K562 treated with DMSO at 1 percent for 12 hours (cell line): ENCODE measurements around the gene ZNF487. TPM values are rescaled to one million over a fixed set of nuclear protein-coding genes. Genes with fewer than 3 reads are reported as not detected.

Experiments used
- total RNA-seq: library from RNA; unstranded; fragments of 300-600 nt; gene quantifications from 2 replicates; pipeline ENCODE4 v1.2.3, GENCODE V29; 2022; ENCODE audit not compliant: insufficient read depth

Gene ZNF487
- total RNA-seq: 6.5 and 7.5 TPM in 2 replicates

GRCh38 chr10:43436291-43437140 is at the start of gene ZNF487:
TSS of gene ZNF487 (plus strand) at chr10:43437111. CDS start at chr10:43475814, 38,703 bp downstream.

GRCh38 chr10:43408710-43409384 is 28.1 kb upstream of the ZNF487 start, which contains the start of gene HNRNPF:
TSS of gene HNRNPF (minus strand) at chr10:43409186. CDS start at chr10:43387884, 21,302 bp downstream.

Other genes with a start within 250 kb of the ZNF487 start
- gene RASGEF1A, start 170.0 kb upstream of the ZNF487 start, total RNA-seq: 2.3 and 6.0 TPM in 2 replicates
- not detected in 2 replicates for gene FXYD4, start 65.5 kb upstream of the ZNF487 start, total RNA-seq
- 218 and 410 TPM in 2 replicates for gene HNRNPF, start 27.9 kb upstream of the ZNF487 start, total RNA-seq
- 1.2 and 2.9 TPM in 2 replicates for gene ZNF239, start 137.5 kb downstream of the ZNF487 start, total RNA-seq
- 2.4 and 2.8 TPM in 2 replicates for gene ZNF485, start 169.3 kb downstream of the ZNF487 start, total RNA-seq
- gene ZNF32, start 211.8 kb downstream of the ZNF487 start, total RNA-seq: 18.6 and 20.0 TPM in 2 replicates